Endodermal cell (in vitro differentiated cells): Measurements from ENCODE around the gene TMEM109. TPM values are rescaled to one million over a fixed set of nuclear protein-coding genes. Genes with fewer than 3 reads are reported as not detected.

Experiments
- DNase-seq: peaks from one replicate; pipeline ENCODE4 v3.0.0-alpha.2; 2017
- H3K27ac ChIP-seq: 2 replicates; pipeline ENCODE4 v1.5.1; 2013; ENCODE audit warnings: mild to moderate bottlenecking, low read depth, low read length, moderate library complexity
- H3K27me3 ChIP-seq: 2 replicates; pipeline ENCODE4 v1.6.1; 2013; ENCODE audit warnings: mild to moderate bottlenecking, low read length, moderate library complexity; ENCODE audit not compliant: insufficient read depth, control insufficient read depth, poor library complexity, severe bottlenecking
- H3K36me3 ChIP-seq: 2 replicates; pipeline ENCODE4 v1.7.0; 2013; ENCODE audit warnings: mild to moderate bottlenecking, low read length, moderate library complexity; ENCODE audit not compliant: control insufficient read depth, insufficient read depth
- H3K4me1 ChIP-seq: one replicate; pipeline ENCODE4 v1.7.0; 2013; ENCODE audit warnings: low read length; ENCODE audit not compliant: control insufficient read depth, insufficient read depth
- H3K4me3 ChIP-seq: 2 replicates; pipeline ENCODE4 v1.5.1; 2013; ENCODE audit warnings: mild to moderate bottlenecking, low read length, moderate library complexity
- H3K9ac ChIP-seq: 2 replicates; pipeline ENCODE4 v1.6.1; 2013; ENCODE audit warnings: mild to moderate bottlenecking, low read length, moderate library complexity; ENCODE audit not compliant: poor library complexity, severe bottlenecking; ENCODE audit errors: extremely low read depth
- H3K9me3 ChIP-seq: 2 replicates; pipeline ENCODE4 v1.6.1; 2013; ENCODE audit warnings: mild to moderate bottlenecking, low read length, moderate library complexity; ENCODE audit not compliant: control insufficient read depth
- H3K27ac Mint-ChIP-seq: 2 replicates; pipeline ENCODE4 v1.8.0; 2020; ENCODE audit warnings: mixed read lengths
- H3K27me3 Mint-ChIP-seq: 2 replicates; pipeline ENCODE4 v1.8.0; 2021; ENCODE audit warnings: mild to moderate bottlenecking, mixed read lengths; ENCODE audit not compliant: insufficient read depth
- H3K36me3 Mint-ChIP-seq: 2 replicates; pipeline ENCODE4 v1.8.0; 2020; ENCODE audit warnings: low read depth, mixed read lengths
- H3K4me1 Mint-ChIP-seq: 2 replicates; pipeline ENCODE4 v1.8.0; 2020; ENCODE audit warnings: mixed read lengths
- H3K4me3 Mint-ChIP-seq: 2 replicates; pipeline ENCODE4 v1.8.0; 2020; ENCODE audit warnings: mild to moderate bottlenecking, moderate library complexity, mixed read lengths
- H3K9me3 Mint-ChIP-seq: 2 replicates; pipeline ENCODE4 v1.8.0; 2020; ENCODE audit warnings: mild to moderate bottlenecking, mixed read lengths
- CTCF ChIP-seq: fragments of 200-600 bp; sonication (generic); conservative IDR thresholded peaks from 2 replicates; pipeline ENCODE4 v1.5.0; 2021; ENCODE audit warnings: antibody characterized with exemption, mild to moderate bottlenecking
- WGBS, 2 experiments: methylation state at CpG; one replicate each; pipeline versions ENCODE4 v1.1.5 to v1.1.7; 2013; ENCODE audit warnings: missing lambda C conversion rate in 2 of 2, mixed read lengths in 1 of 2; ENCODE audit not compliant: insufficient coverage in 1 of 2, insufficient read length in 1 of 2; 5-methylcytosine and 5-hydroxymethylcytosine counted together
- total RNA-seq, 2 donors: library from RNA; stranded (reverse); fragmentation: NEBNext Ultra II Directional in 1 of 2; extraction: Animal tissue kit (Norgen Biotek cat#: 25700) in 1 of 2; gene quantifications; 2 replicates in 1 of 2; 3 replicates in 1 of 2; pipeline ENCODE4 v1.2.1, GENCODE V29; 2021

TMEM109 gene
- total RNA-seq, 2 donors from 2014 or later, result 41.4 to 56.8 TPM

- H3K4me1 Mint-ChIP-seq, result no peaks in the 10 kb centered on the region
- Histone ChIP-seq H3K4me1 (no peaks in the 10 kb centered on the region), H3K4me3 (no peak overlapping the region), H3K9ac (no peak overlapping the region), H3K36me3 (peaks cover 18% of the 10 kb centered on the region), H3K9me3 (no peaks in the 10 kb centered on the region), H3K27me3 (no peaks in the 10 kb centered on the region), H3K27ac (no peak overlapping the region)
- TF ChIP-seq CTCF, result no peak
- DNase-seq, result no peak
- peaks cover 2% of the 10 kb centered on the region for H3K36me3 Mint-ChIP-seq
- H3K27ac Mint-ChIP-seq, result no peak overlapping the region
- H3K4me3 Mint-ChIP-seq, result no peak overlapping the region
- H3K9me3 Mint-ChIP-seq, result no peaks in the 10 kb centered on the region
- 90 to 95% methylated on average over 2 to 5 of the region's 5 CpGs for WGBS, 2 experiments
- no peaks in the 10 kb centered on the region for H3K27me3 Mint-ChIP-seq
These were observed 33.9 kb upstream of the TMEM109 start for GRCh38 chr11:60879971-60880588.

- Histone ChIP-seq H3K4me3 (no peak overlapping the region), H3K4me1 (no peaks in the 10 kb centered on the region), H3K36me3 (peaks cover 18% of the 10 kb centered on the region), H3K9me3 (no peaks in the 10 kb centered on the region), H3K27ac (no peak overlapping the region), H3K27me3 (no peaks in the 10 kb centered on the region), H3K9ac (no peak overlapping the region)
- Mint-ChIP-seq H3K4me1 (no peaks in the 10 kb centered on the region), H3K36me3 (peaks cover 5% of the 10 kb centered on the region), H3K9me3 (no peaks in the 10 kb centered on the region), H3K27ac (peak overlapping the region; percentile 11), H3K4me3 (no peak overlapping the region), H3K27me3 (no peaks in the 10 kb centered on the region)
- 90 to 92% methylated on average over 6 to 8 of the region's 8 CpGs for WGBS, 2 experiments
- DNase-seq, result no peak
- no peak for TF ChIP-seq CTCF
These were observed 33.2 kb upstream of the TMEM109 start for GRCh38 chr11:60880643-60881282.

- H3K4me3 Mint-ChIP-seq, result no peak overlapping the region
These were observed 26.4 kb upstream of the TMEM109 start for GRCh38 chr11:60887556-60887955.

More at GRCh38 chr11:60887556-60887955, 26.4 kb upstream of the TMEM109 start:
- H3K27ac ChIP-seq, result no peak overlapping the region
- H3K36me3 Mint-ChIP-seq, result peaks cover 14% of the 10 kb centered on the region
- TF ChIP-seq CTCF, result peak; percentile 87
- H3K27ac Mint-ChIP-seq, result no peak overlapping the region
- no peak overlapping the region for H3K9ac ChIP-seq
- no peaks in the 10 kb centered on the region for H3K27me3 ChIP-seq
- no peaks in the 10 kb centered on the region for H3K9me3 ChIP-seq
- no peak overlapping the region for H3K4me3 ChIP-seq
- H3K4me1 ChIP-seq, result no peaks in the 10 kb centered on the region
- H3K27me3 Mint-ChIP-seq, result no peaks in the 10 kb centered on the region
- peaks cover 12% of the 10 kb centered on the region for H3K36me3 ChIP-seq
- no peaks in the 10 kb centered on the region for H3K9me3 Mint-ChIP-seq
- peak; percentile 88 for DNase-seq
- 68 to 73% methylated on average over 4 to 5 of the region's 5 CpGs for WGBS, 2 experiments
- no peaks in the 10 kb centered on the region for H3K4me1 Mint-ChIP-seq
